NCI-H2196 (cell line): ENCODE data around the gene DUSP10.

Experiments used
- DNase-seq: peaks from one replicate; lab custom pipeline; 2025; ENCODE audit not compliant: unreplicated experiment; lab: John Stamatoyannopoulos, UW

The DUSP10 gene

DNA sequence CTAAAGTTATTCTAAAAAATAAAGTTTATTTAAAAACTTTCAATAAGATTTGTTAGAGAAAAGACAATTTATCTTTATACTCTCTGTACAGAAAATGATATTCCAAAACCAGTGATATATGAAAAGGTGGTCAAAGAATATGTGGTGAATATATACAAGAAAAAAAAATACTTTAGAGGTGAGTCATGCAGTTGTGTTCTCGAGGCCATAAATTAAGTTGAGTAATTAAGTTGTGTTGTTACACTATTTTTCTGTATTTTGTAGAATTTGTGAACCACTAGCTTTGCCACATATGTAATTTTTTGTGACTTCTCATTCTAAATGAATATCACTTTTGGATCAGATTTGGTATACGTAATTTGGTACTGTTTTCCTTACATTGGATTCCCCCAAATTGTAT, 23.6 kb upstream of the DUSP10 start:
- DNase-seq = no peak

DNA sequence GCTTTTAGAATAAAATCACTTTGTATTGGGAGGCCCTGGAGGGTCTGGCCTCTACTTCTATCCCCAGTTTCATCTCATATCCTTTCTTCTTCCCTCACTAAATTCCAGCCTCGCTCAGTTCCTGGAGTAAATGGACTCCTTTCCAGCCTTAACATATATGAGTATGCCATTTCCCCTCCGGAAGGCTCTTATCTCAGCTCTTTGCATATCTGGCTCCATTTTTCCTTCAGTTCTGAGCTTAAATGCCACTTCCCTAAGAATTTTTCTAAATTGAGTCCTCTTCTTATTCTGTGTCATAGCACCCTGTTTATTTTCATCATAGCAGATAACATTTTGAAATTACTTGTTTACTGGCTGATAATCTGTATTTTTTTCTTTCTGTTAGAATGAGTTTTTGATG, 20.2 kb upstream of the DUSP10 start:
- no peak for DNase-seq

GRCh38 chr1:221761354-221762002, 19.6 kb upstream of the DUSP10 start:
- DNase-seq = no peak

GRCh38 chr1:221760911-221761310, 19.0 kb upstream of the DUSP10 start:
- DNase-seq = no peak

DNA sequence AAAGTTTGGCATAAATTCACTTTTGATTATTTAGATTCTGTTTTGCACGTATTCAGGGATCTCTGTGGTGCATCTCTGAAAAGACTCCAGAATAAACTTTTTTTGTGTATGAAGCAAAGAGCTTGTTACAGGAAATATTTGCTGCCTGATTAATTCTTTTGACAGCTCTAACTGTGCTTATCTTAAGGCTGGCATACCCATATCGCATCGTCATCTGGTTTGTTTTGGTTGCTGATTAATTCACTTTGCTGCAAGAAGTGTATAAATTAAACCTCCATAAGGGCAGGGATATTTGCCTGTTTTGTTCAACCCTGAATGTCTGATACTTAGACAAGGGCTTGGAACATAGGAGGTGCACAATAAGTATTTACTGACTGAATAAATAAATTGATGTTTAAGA, 17.5 kb upstream of the DUSP10 start:
- no peak for DNase-seq

DNA sequence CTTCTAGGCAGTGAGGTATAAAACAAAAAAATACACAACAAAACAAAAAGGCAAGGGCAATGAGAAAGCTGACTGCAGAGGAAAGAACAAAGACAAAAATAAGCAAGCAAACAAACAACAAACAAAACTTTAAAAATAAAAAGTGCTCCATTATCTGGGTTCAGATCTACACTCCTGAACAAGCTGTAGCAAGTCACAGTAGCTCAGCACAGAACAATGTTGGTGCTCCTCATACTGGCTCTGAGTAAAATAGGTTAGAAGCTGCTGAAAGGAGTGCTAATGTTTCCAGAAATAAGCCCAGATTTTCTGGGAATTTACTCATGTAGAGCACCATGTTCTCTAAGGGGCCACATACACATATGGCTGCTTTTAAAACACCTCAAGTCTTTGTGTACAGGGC, 16.6 kb upstream of the DUSP10 start:
- DNase-seq = no peak

DNA sequence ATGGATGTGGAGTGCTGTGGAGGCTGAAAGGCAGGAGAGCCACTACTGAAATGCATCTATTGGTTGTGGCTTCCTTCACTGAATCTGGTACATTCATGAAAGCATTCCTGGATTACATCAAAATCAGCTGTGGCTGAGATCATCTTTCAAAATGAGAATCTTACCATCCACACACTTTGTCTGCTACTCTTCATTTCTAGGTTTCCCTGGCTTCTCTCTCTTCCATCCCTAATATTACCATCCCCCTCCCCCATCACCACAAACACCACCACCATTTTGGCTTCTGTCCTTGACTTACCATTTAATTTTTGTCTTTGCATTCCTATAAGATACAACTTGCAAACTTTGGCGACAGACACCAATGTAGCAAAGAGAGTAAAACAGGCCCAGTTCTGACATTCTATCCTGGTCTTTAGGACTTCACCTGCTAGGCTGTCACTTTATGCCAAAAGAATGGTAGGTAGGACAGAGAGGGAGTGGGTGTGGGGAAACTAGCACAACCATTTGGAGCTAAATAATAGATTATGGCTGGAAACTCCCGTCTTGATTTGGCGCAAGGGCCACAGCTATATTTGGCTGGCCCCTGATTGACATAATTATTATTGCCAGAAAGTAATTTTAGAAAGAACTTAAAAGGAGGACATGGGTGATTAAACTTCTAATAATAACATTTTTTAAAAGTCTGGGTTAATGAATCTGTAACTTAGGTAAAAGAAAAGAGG, 15.1 kb upstream of the DUSP10 start:
- DNase-seq = no peak

GRCh38 chr1:221753828-221754188, 11.9 kb upstream of the DUSP10 start:
- no peak for DNase-seq

DNA sequence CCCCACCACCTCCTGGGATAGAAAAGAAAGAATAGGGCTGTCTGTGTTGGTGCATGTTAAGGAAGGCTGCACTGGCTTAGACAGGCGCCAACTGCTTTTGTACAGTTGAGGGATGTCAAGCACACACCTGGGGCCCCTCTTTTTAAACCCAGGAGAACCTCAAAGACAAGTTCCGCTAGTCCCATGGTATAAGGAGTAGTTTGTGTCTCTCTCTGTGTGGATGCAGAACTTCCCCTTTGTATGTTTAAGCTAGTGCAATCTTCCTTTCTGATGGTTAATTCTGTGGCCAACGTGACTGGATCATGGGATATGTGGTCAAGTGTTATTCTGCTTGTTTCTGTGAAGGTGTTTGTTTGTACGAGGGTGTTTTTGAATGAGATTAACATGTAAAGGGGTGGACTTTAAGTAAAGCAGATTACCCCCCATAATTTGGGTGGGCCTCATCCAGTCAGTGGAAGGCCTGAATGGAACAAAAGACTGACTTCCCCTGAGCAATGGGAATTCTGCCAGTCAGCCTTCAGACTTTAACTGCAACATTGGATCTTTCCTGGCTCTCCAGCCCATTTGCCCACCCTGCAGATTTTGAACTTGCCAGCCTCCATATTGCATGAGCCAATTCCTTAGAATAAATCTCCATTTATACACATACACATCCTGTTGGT, 9.5 kb upstream of the DUSP10 start:
- no peak for DNase-seq

GRCh38 chr1:221748981-221749380, 7.1 kb upstream of the DUSP10 start:
- no peak for DNase-seq

DNA sequence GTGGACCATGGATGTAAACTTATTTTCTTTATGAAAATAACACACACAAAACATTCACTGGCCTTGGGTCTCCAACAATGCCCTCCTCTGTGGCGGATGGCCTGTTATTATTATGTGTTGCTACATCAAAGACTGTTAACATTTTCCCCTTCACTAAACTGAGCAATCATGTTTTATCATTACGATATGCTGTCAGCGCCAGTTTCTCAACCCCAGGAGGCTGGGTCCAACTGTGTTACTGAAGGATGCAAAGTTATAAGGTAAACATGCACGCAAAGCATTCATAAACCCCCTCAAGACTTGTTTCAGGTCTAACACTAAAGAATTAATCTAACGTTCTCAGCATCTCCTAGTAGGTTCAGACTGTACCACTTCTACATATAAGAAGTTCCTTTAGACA, 6.0 kb upstream of the DUSP10 start:
- DNase-seq = no peak

- peak; percentile 75 for DNase-seq
Observed at GRCh38 chr1:221743416-221744208, 1.7 kb upstream of the DUSP10 start.

DNA sequence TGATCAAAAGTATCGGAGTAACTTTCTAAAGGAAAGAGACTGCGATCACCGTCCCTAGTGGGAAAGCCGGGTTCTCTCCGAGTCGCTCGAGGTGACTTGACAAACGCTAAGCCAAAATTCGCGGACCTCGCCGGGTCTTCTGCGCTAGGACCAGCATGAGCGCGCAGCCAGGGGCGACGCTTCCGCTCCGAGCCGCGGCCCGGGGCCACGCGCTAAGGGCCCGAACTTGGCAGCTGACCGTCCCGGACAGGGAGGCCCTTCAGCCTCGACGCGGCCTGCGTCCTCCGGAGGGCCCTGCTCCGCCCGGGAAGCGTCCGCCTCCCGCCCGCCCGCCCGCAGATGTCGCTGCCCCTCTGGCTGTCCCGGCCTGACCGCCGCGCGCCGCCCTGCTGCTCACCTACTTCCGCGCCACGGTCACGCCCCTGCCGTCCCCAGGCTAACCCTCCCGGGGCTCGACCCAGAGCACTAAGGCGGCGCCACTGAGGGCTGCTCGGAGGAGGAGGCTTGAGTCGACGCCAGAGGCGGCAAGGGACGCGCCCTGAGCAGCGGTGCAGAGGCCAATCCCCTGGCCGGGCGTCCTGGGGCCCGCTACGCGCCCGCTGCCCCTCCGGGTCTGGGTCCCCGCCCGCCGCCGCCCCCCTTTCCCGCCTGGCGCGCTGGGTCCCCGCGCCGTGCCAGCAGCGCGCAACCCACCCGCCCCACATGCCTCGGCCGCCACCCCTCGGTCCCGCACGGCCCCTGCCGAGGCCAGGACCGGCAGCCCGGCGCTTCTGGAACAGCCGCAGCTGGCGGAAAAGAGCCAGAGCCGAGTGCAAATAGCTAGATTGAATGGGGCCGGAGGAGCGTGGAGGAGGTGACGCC, 896 bp upstream of the DUSP10 start:
- DNase-seq = peak; percentile 80

GRCh38 chr1:221740993-221741702, 741 bp downstream of the DUSP10 start:
- no peak for DNase-seq

- no peak for DNase-seq
Observed at GRCh38 chr1:221740369-221740992, 1.4 kb downstream of the DUSP10 start.

DNA sequence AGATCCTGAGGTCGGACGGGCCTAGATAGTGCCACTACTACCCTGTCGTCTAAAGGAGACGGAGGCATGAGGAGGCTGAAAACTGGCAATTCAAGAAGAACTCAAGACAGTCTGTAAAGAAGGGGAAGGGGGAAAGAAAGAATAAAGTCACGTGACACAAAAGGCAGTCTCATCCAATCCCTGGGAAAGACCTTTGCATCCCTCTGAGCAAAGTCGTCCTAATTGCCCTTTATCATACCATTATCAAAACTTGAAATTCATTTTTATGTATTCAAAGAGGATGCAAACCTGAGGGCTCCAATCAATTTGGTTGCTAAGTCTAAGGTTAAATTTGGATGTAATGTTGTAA, 2.2 kb downstream of the DUSP10 start:
- DNase-seq = no peak

- no peak for DNase-seq
Observed at GRCh38 chr1:221739018-221739676, 2.7 kb downstream of the DUSP10 start.

GRCh38 chr1:221736714-221737113, 5.2 kb downstream of the DUSP10 start:
- no peak for DNase-seq

- no peak for DNase-seq
Observed at GRCh38 chr1:221735999-221736398, 5.9 kb downstream of the DUSP10 start.
